Smooth muscle cell (in vitro differentiated cells): ENCODE data around the gene ZSCAN9. TPM values are rescaled to one million over a fixed set of nuclear protein-coding genes. Genes with fewer than 3 reads are reported as not detected.

Experiments used
- DNase-seq: peaks from one replicate; lab custom pipeline; 2025; ENCODE audit not compliant: unreplicated experiment; lab: John Stamatoyannopoulos, UW
- H2AFZ ChIP-seq: fragments of 200-600 bp; sonication (generic); 2 replicates; pipeline ENCODE4 v1.6.0; 2016; ENCODE audit warnings: antibody characterized with exemption, low read depth, mild to moderate bottlenecking
- H3F3A ChIP-seq: fragments of 200-600 bp; sonication (generic); 2 replicates; pipeline ENCODE4 v1.6.0; 2017; ENCODE audit warnings: antibody characterized with exemption, low read depth
- H3K27ac ChIP-seq: fragments of 200-600 bp; sonication (generic); 2 replicates; pipeline ENCODE4 v1.5.1; 2016; ENCODE audit warnings: low read depth, mild to moderate bottlenecking
- H3K27me3 ChIP-seq: fragments of 200-600 bp; sonication (generic); 2 replicates; pipeline ENCODE4 v1.6.1; 2016; ENCODE audit warnings: low read depth, mild to moderate bottlenecking
- H3K36me3 ChIP-seq: fragments of 200-600 bp; sonication (generic); 2 replicates; pipeline ENCODE4 v1.5.1; 2016; ENCODE audit warnings: low read depth
- H3K4me1 ChIP-seq: fragments of 200-600 bp; sonication (generic); 2 replicates; pipeline ENCODE4 v1.5.1; 2016; ENCODE audit warnings: low read depth
- H3K4me2 ChIP-seq: fragments of 200-600 bp; sonication (generic); 2 replicates; pipeline ENCODE4 v1.6.0; 2016; ENCODE audit warnings: mild to moderate bottlenecking
- H3K4me3 ChIP-seq: fragments of 200-600 bp; sonication (generic); 2 replicates; pipeline ENCODE4 v1.5.1; 2016; ENCODE audit warnings: mild to moderate bottlenecking
- H3K79me2 ChIP-seq: fragments of 200-600 bp; sonication (generic); 2 replicates; pipeline ENCODE4 v1.6.0; 2016; ENCODE audit warnings: low read depth, mild to moderate bottlenecking
- H3K9ac ChIP-seq: fragments of 200-600 bp; sonication (generic); 2 replicates; pipeline ENCODE4 v1.6.0; 2016; ENCODE audit warnings: low read depth
- H3K9me3 ChIP-seq: fragments of 200-600 bp; sonication (generic); replicated peaks from 2 replicates; pipeline ENCODE4 v1.5.1; 2016; ENCODE audit warnings: low read depth
- H4K20me1 ChIP-seq: fragments of 200-600 bp; sonication (generic); 2 replicates; pipeline ENCODE4 v1.6.0; 2016; ENCODE audit warnings: low read depth
- WGBS: methylation state at CpG from one replicate; pipeline ENCODE4 v1.1.7; 2016; ENCODE audit warnings: low lambda C conversion rate; 5-methylcytosine and 5-hydroxymethylcytosine counted together
- polyA plus RNA-seq: library from polyadenylated mRNA; unstranded; fragments of >200 nt; fragmentation: Nextera tagmentation; extraction: Ambion mirVana; gene quantifications from 2 replicates; pipeline ENCODE4 v1.2.1, GENCODE V29; 2016
- total RNA-seq: library from RNA; depleted of rRNA; stranded (reverse); fragments of >200 nt; gene quantifications from 2 replicates; pipeline ENCODE4 v1.2.3, GENCODE V29; 2014
- TF ChIP-seq, protein P1 (sequence below): fragments of 200-600 bp; sonication (generic); IDR thresholded peaks from 2 replicates; pipeline ENCODE4 v1.5.1; 2017; ENCODE audit warnings: borderline replicate concordance, mild to moderate bottlenecking, antibody characterized with exemption; ENCODE audit not compliant: insufficient read depth, poor library complexity, severe bottlenecking

Gene ZSCAN9
- total and polyA plus RNA-seq, 2 experiments from 2014 or later = 7.3 to 18.3 TPM

DNA sequence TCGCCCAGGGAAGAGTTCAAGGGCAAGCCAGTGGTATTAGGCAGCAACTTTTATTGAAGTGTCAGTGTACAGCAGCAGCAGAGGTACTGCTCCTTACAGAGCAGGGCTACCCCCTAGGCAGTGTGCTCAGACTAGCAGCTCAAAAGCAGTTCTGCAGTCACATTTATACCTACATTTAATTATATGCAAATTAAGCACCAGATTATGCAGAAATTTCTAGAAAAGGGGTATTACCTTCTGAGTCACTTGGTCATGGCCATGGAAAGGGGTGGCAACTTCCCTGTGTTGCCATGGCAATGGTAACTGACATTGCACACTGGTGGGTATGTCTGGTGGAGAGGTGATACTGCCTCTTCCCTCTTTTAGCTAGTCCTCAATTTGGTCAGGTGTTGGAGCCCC, 29.0 kb downstream of the ZSCAN9 start:
- H3K36me3 ChIP-seq = no peaks in the 10 kb centered on the region
- H3K27ac ChIP-seq = no peak overlapping the region
- H3K4me3 ChIP-seq = no peak overlapping the region
- H3F3A ChIP-seq = no peaks in the 10 kb centered on the region
- H3K4me1 ChIP-seq = peaks cover 16% of the 10 kb centered on the region
- H3K9ac ChIP-seq = no peak overlapping the region
- 90% methylated on average over 1 of the region's 1 CpG for WGBS
- peaks cover 12% of the 10 kb centered on the region for H3K79me2 ChIP-seq
- no peak for DNase-seq
- no peak overlapping the region for H3K4me2 ChIP-seq
- TF ChIP-seq, protein P1, sequence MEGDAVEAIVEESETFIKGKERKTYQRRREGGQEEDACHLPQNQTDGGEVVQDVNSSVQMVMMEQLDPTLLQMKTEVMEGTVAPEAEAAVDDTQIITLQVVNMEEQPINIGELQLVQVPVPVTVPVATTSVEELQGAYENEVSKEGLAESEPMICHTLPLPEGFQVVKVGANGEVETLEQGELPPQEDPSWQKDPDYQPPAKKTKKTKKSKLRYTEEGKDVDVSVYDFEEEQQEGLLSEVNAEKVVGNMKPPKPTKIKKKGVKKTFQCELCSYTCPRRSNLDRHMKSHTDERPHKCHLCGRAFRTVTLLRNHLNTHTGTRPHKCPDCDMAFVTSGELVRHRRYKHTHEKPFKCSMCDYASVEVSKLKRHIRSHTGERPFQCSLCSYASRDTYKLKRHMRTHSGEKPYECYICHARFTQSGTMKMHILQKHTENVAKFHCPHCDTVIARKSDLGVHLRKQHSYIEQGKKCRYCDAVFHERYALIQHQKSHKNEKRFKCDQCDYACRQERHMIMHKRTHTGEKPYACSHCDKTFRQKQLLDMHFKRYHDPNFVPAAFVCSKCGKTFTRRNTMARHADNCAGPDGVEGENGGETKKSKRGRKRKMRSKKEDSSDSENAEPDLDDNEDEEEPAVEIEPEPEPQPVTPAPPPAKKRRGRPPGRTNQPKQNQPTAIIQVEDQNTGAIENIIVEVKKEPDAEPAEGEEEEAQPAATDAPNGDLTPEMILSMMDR = no peak
- no peaks in the 10 kb centered on the region for H3K27me3 ChIP-seq
- no peaks in the 10 kb centered on the region for H4K20me1 ChIP-seq
- no peaks in the 10 kb centered on the region for H3K9me3 ChIP-seq
- no peak overlapping the region for H2AFZ ChIP-seq

DNA sequence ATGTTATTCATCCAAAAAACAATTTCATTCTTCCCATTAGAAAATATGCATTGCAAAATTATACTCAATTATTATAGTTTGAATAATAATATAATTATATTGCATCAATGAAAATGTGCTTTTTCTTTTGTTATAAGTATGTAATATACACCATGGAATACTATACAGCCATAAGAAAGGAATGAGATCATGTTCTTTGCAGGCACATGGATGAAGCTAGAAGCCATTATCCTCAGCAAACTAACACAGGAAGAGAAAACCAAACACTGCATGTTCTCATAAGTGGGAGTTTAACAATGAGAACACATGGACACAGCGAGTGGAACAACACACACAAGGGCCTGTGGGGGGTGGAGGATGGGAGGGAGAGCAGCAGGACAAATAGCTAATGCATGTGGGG, 32.0 kb downstream of the ZSCAN9 start:
- Histone ChIP-seq H3K9ac (no peak overlapping the region), H3K27me3 (no peaks in the 10 kb centered on the region), H3K79me2 (no peaks in the 10 kb centered on the region), H3K36me3 (no peaks in the 10 kb centered on the region), H4K20me1 (no peaks in the 10 kb centered on the region), H3K27ac (no peak overlapping the region), H3K4me3 (no peak overlapping the region), H2AFZ (no peak overlapping the region), H3K9me3 (no peaks in the 10 kb centered on the region), H3K4me2 (no peak overlapping the region), H3K4me1 (peaks cover 7% of the 10 kb centered on the region), H3F3A (no peaks in the 10 kb centered on the region)
- WGBS = 0% methylated on average over 1 of the region's 1 CpG
- TF ChIP-seq, protein P1 = no peak
- no peak for DNase-seq

DNA sequence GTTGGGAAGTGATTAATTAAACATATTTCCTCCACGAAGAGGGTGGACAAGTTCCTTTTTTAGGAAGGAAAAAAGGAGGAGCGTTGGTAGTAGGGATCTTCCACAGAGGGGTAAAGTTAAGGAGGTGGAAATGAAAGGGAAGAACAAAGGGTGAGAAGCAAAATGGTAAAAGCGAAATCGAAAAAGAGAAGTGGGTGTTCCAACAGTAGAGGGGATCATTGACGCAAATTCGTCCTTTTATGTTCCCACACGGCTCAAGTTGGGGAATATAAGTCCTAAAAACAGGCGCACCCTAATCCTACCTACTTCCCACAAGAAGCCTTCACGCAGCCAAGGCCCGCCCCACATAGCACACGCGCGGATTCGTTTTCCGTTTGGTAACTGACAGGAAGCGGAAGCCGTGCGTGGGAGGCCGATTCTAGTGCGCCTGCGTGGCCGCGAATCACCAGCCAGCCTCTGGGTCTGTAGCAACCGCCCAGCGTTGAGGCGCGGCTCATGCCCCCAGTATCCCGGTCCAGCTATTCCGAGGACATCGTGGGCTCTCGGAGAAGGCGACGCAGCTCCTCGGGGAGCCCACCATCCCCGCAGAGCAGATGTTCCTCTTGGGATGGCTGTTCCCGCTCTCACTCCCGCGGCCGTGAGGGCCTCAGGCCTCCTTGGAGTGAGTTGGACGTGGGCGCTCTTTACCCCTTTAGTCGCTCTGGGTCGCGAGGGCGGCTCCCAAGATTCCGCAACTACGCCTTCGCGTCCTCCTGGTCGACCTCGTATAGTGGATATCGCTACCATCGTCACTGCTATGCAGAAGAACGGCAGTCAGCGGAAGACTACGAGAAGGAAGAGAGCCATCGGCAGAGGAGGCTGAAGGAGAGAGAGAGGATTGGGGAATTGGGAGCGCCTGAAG, 34.1 kb downstream of the ZSCAN9 start, which contains the start of gene NKAPL:
Gene NKAPL, plus strand, starts transcription at position 421 of the 901 bp plus-strand sequence. Its CDS starts 75 bp downstream, at position 496.
- Histone ChIP-seq H3K4me2 (no peak within 1 kb of the TSS), H3K9ac (no peak within 1 kb of the TSS), H3K27me3 (no peaks in the 10 kb centered on the region), H3K27ac (no peak within 1 kb of the TSS), H3K36me3 (no peaks in the 10 kb centered on the region), H3K4me1 (no peaks in the 10 kb centered on the region), H3K9me3 (no peaks in the 10 kb centered on the region), H3K4me3 (no peak within 1 kb of the TSS), H3F3A (no peaks in the 10 kb centered on the region), H3K79me2 (no peaks in the 10 kb centered on the region), H2AFZ (no peak within 1 kb of the TSS), H4K20me1 (no peaks in the 10 kb centered on the region)
- TF ChIP-seq, protein P1 = no peak
- WGBS = 88% methylated on average over 58 of the region's 58 CpGs
- DNase-seq = no peak
